Mesothelial cell of epicardium (in vitro differentiated cells): ENCODE measurements around the gene PTTG1. TPM values are rescaled to one million over a fixed set of nuclear protein-coding genes. Genes with fewer than 3 reads are reported as not detected.

Source experiments
- DNase-seq, 2 experiments: peaks; one replicate each; pipeline ENCODE4 v3.0.0; 2021; ENCODE audit warnings: low spot score in 2 of 2; ENCODE audit not compliant: unreplicated experiment in 2 of 2
- H3K27ac Mint-ChIP-seq: 2 replicates; pipeline ENCODE4 v1.8.0; 2021; ENCODE audit warnings: mixed read lengths
- H3K27me3 Mint-ChIP-seq: 2 replicates; pipeline ENCODE4 v1.8.0; 2021; ENCODE audit warnings: low read depth, mixed read lengths
- H3K36me3 Mint-ChIP-seq: 2 replicates; pipeline ENCODE4 v1.8.0; 2021; ENCODE audit warnings: mixed read lengths
- H3K4me1 Mint-ChIP-seq: 2 replicates; pipeline ENCODE4 v1.8.0; 2021; ENCODE audit warnings: mixed read lengths
- H3K4me3 Mint-ChIP-seq: 2 replicates; pipeline ENCODE4 v1.8.0; 2021; ENCODE audit warnings: mild to moderate bottlenecking, moderate library complexity, mixed read lengths
- H3K9me3 Mint-ChIP-seq: 2 replicates; pipeline ENCODE4 v1.8.0; 2021; ENCODE audit warnings: mixed read lengths
- total RNA-seq: library from RNA; stranded (reverse); gene quantifications from 3 replicates; pipeline ENCODE4 v1.2.1, GENCODE V29; 2021
- TF ChIP-seq, protein P1 (sequence below): fragments of 200-600 bp; sonication (generic); IDR thresholded peaks from one replicate; pipeline ENCODE4 v1.5.0; 2021; ENCODE audit warnings: antibody characterized with exemption; ENCODE audit not compliant: unreplicated experiment

The PTTG1 gene
- total RNA-seq, 1 donor from 2014 or later: 43.3 TPM

GRCh38 chr5:160466889-160467554 is 45.4 kb downstream of the PTTG1 start:
- TF ChIP-seq, protein P1, sequence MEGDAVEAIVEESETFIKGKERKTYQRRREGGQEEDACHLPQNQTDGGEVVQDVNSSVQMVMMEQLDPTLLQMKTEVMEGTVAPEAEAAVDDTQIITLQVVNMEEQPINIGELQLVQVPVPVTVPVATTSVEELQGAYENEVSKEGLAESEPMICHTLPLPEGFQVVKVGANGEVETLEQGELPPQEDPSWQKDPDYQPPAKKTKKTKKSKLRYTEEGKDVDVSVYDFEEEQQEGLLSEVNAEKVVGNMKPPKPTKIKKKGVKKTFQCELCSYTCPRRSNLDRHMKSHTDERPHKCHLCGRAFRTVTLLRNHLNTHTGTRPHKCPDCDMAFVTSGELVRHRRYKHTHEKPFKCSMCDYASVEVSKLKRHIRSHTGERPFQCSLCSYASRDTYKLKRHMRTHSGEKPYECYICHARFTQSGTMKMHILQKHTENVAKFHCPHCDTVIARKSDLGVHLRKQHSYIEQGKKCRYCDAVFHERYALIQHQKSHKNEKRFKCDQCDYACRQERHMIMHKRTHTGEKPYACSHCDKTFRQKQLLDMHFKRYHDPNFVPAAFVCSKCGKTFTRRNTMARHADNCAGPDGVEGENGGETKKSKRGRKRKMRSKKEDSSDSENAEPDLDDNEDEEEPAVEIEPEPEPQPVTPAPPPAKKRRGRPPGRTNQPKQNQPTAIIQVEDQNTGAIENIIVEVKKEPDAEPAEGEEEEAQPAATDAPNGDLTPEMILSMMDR: no peak
- H3K36me3 Mint-ChIP-seq: no peaks in the 10 kb centered on the region
- peaks cover 33% of the 10 kb centered on the region for H3K4me1 Mint-ChIP-seq
- peak overlapping the region; percentile 81 for H3K27ac Mint-ChIP-seq
- no peak overlapping the region for H3K4me3 Mint-ChIP-seq
- no peaks in the 10 kb centered on the region for H3K9me3 Mint-ChIP-seq
- DNase-seq: no peak
- no peaks in the 10 kb centered on the region for H3K27me3 Mint-ChIP-seq

GRCh38 chr5:160467555-160468362 is 46.1 kb downstream of the PTTG1 start:
- DNase-seq: peak; percentile 26 to 42
- Mint-ChIP-seq H3K27me3 (no peaks in the 10 kb centered on the region), H3K27ac (peak overlapping the region; percentile 81), H3K36me3 (no peaks in the 10 kb centered on the region), H3K4me1 (peaks cover 33% of the 10 kb centered on the region), H3K9me3 (no peaks in the 10 kb centered on the region), H3K4me3 (no peak overlapping the region)
- TF ChIP-seq, protein P1: no peak

DNA sequence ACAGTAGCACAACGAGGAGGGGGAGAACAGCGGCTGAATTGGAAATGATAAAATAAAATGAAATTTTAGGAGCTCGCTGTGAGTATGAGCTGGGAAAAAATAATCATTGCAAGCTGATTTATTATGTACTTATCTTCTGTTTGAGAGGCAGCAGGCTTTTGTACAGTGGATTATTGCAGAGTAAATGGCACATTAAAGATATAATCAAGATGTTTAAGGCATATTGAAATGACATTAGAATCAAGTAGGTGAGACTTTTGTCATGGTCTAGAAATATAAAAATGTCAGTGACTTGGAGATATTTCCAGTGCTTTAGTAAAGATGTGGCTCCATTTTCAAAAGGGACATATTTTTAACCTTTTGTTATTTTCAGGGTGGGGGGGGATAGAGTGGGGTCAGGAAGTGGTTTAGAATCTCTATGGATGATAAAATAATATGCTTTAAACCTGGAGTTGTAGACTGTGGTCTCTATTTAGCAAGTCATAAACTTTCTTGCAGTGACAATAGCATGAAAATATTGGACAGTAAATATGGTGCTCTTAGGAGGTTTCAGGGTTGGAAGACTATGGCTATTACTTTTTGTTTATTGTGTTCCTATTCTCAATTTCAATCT is 46.8 kb downstream of the PTTG1 start:
- no peak for DNase-seq
- H3K9me3 Mint-ChIP-seq: no peaks in the 10 kb centered on the region
- TF ChIP-seq, protein P1: no peak
- no peaks in the 10 kb centered on the region for H3K36me3 Mint-ChIP-seq
- no peak overlapping the region for H3K4me3 Mint-ChIP-seq
- peak overlapping the region; percentile 81 for H3K27ac Mint-ChIP-seq
- peaks cover 33% of the 10 kb centered on the region for H3K4me1 Mint-ChIP-seq
- H3K27me3 Mint-ChIP-seq: no peaks in the 10 kb centered on the region

GRCh38 chr5:160469156-160470144 is 47.8 kb downstream of the PTTG1 start:
- Mint-ChIP-seq H3K9me3 (no peaks in the 10 kb centered on the region), H3K36me3 (no peaks in the 10 kb centered on the region), H3K4me3 (no peak overlapping the region), H3K27ac (no peak overlapping the region), H3K27me3 (no peaks in the 10 kb centered on the region), H3K4me1 (peaks cover 28% of the 10 kb centered on the region)
- DNase-seq: no peak
- TF ChIP-seq, protein P1: no peak
